ENCODE data around the gene CDCA7. TPM values are rescaled to one million over a fixed set of nuclear protein-coding genes. Genes with fewer than 3 reads are reported as not detected.

CDCA7 gene
- polyA plus RNA-seq, 1 of the 3 experiments (the other 2 are of a cell fraction) = 19.1 TPM

- no peak for DNase-seq
- Histone ChIP-seq H3K36me3 (replicated peaks in 1 of 2; ENCODE audit: control insufficient read depth in 1 of 2, insufficient read depth in 2 of 2, low read length in 1 of 2) (peaks cover 14 to 26% of the 10 kb centered on the region in 2 experiments), H3K9me3 (no peaks in the 10 kb centered on the region), H3K27ac (ENCODE audit: low read depth in 2 of 2, low read length in 1 of 2) (no peak overlapping the region), H3K9me2 (no peaks in the 10 kb centered on the region), H2AFZ (ENCODE audit: low read depth) (no peak overlapping the region), H4K20me1 (ENCODE audit: insufficient read depth) (no peaks in the 10 kb centered on the region), H3K4me1 (ENCODE audit: control insufficient read depth in 1 of 2, insufficient read depth in 2 of 2, low read depth in 1 of 2, low read length in 1 of 2) (no peaks in the 10 kb centered on the region), H3F3A (replicated peaks; ENCODE audit: insufficient read depth) (no peaks in the 10 kb centered on the region), H3K27me3 (ENCODE audit: insufficient read depth) (no peaks in the 10 kb centered on the region), H3K4me2 (no peak overlapping the region), H3K4me3 (ENCODE audit: low read depth in 2 of 2, low read length in 1 of 2) (no peak overlapping the region), H3K79me2 (ENCODE audit: insufficient read depth) (no peaks in the 10 kb centered on the region), H3K9ac (no peak overlapping the region)
- 96% methylated on average over 3 of the region's 3 CpGs for WGBS (ENCODE audit: low lambda C conversion rate)
- CTCF ChIA-PET = interaction anchor here (0.7 kb wide), 1 partner anchor 343 kb away, joined by 4 read pairs; no protein-coding TSS in a partner anchor
- POLR2A ChIA-PET = no interaction called here
- TF ChIP-seq RFX5 (IDR thresholded peaks at IDR 0.05; ENCODE audit: low read length) (no peak), TCF12 (IDR thresholded peaks at IDR 0.05) (no peak), RXRA (IDR thresholded peaks at IDR 0.05; ENCODE audit: borderline replicate concordance, low read depth) (no peak), RCOR1 (IDR thresholded peaks at IDR 0.05; ENCODE audit: low read length) (no peak)
- TF ChIP-seq, protein P1, sequence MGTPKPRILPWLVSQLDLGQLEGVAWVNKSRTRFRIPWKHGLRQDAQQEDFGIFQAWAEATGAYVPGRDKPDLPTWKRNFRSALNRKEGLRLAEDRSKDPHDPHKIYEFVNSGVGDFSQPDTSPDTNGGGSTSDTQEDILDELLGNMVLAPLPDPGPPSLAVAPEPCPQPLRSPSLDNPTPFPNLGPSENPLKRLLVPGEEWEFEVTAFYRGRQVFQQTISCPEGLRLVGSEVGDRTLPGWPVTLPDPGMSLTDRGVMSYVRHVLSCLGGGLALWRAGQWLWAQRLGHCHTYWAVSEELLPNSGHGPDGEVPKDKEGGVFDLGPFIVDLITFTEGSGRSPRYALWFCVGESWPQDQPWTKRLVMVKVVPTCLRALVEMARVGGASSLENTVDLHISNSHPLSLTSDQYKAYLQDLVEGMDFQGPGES (IDR thresholded peaks at IDR 0.05; ENCODE audit: low read depth, low read length) = no peak
Observed at GRCh38 chr2:173371023-173371422, 16.4 kb downstream of the CDCA7 start.

DNA sequence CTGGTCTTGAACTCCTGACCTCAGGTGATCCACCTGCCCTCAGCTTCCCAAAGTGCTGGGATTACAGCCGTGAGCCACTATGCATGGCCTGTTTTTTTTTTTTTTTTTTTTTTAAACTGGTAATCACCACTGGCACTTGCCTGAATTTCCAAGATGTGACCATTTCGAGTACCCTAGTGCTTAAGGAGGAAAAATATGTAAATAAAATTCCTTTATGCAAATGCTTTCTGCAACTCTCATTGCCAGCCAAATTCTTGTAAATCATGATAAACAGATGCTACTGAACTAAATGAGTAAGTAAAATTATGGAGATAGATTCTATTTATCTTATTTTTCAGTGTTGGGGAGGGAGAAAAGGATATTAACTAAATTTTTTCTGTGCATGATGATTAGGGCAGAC lies 18.6 kb downstream of the CDCA7 start:
- no peak for DNase-seq
- H3K27ac ChIP-seq (ENCODE audit: low read depth in 2 of 2, low read length in 1 of 2) = no peak overlapping the region
- no peak overlapping the region for H2AFZ ChIP-seq (ENCODE audit: low read depth)
- H3K27me3 ChIP-seq (ENCODE audit: insufficient read depth) = no peaks in the 10 kb centered on the region
- no peak for TF ChIP-seq NFIC (IDR thresholded peaks at IDR 0.05; ENCODE audit: borderline replicate concordance)
- no peak for TF ChIP-seq CHD2 (IDR thresholded peaks at IDR 0.05; ENCODE audit: low read length, partially characterized antibody)
- TF ChIP-seq SMC3 (IDR thresholded peaks at IDR 0.05; ENCODE audit: low read depth, low read length) = no peak
- no peak for TF ChIP-seq TCF12 (IDR thresholded peaks at IDR 0.05)
- no peak for TF ChIP-seq USF2 (IDR thresholded peaks at IDR 0.05; ENCODE audit: borderline replicate concordance, low read depth, low read length)
- no peak for TF ChIP-seq TEAD4 (IDR thresholded peaks at IDR 0.05; ENCODE audit: borderline replicate concordance, insufficient read depth)
- no peak for TF ChIP-seq TAF1 (IDR thresholded peaks at IDR 0.05; ENCODE audit: borderline replicate concordance, low read depth, low read length)
- TF ChIP-seq EZH2phosphoT487 (IDR thresholded peaks at IDR 0.05; ENCODE audit: borderline replicate concordance, low read depth) = no peak
- TF ChIP-seq GATA2 (CRISPR knock-in tag; IDR thresholded peaks at IDR 0.05) = no peak
- no peak for TF ChIP-seq USF1 (IDR thresholded peaks at IDR 0.05; ENCODE audit: borderline replicate concordance, low read depth)
- no peak for TF ChIP-seq RXRA (IDR thresholded peaks at IDR 0.05; ENCODE audit: borderline replicate concordance, low read depth)
- no peak for TF ChIP-seq MAX (IDR thresholded peaks at IDR 0.05; ENCODE audit: low read depth)
- no peak for TF ChIP-seq CTCF (IDR thresholded peaks at IDR 0.05)
- H3K4me2 ChIP-seq = no peak overlapping the region
- H3K79me2 ChIP-seq (ENCODE audit: insufficient read depth) = no peaks in the 10 kb centered on the region
- H3F3A ChIP-seq (replicated peaks; ENCODE audit: insufficient read depth) = no peaks in the 10 kb centered on the region
- peaks cover 9 to 10% of the 10 kb centered on the region in 2 experiments for H3K36me3 ChIP-seq (replicated peaks in 1 of 2; ENCODE audit: control insufficient read depth in 1 of 2, insufficient read depth in 2 of 2, low read length in 1 of 2)
- POLR2A ChIA-PET = no interaction called here
- no peak overlapping the region for H3K4me3 ChIP-seq (ENCODE audit: low read depth in 2 of 2, low read length in 1 of 2)
- no peaks in the 10 kb centered on the region for H3K9me3 ChIP-seq
- WGBS (ENCODE audit: low lambda C conversion rate) = 94% methylated on average over 2 of the region's 2 CpGs
- no peaks in the 10 kb centered on the region for H3K9me2 ChIP-seq
- H4K20me1 ChIP-seq (ENCODE audit: insufficient read depth) = no peaks in the 10 kb centered on the region
- no peak overlapping the region for H3K9ac ChIP-seq
- no peaks in the 10 kb centered on the region for H3K4me1 ChIP-seq (ENCODE audit: control insufficient read depth in 1 of 2, insufficient read depth in 2 of 2, low read depth in 1 of 2, low read length in 1 of 2)
- CTCF ChIA-PET = interaction anchor here (1.1 kb wide), 1 partner anchor 951 kb away, joined by 3 read pairs; no protein-coding TSS in a partner anchor
